LNCaP clone FGC (cell line): ENCODE data around the gene ACTL7B.

ENCODE experiments used
- DNase-seq: peaks from one replicate; pipeline ENCODE4 v3.0.0-alpha.2; 2011; ENCODE audit warnings: low read depth
- H3K4me3 ChIP-seq: 2 replicates; pipeline ENCODE4 v1.5.1; 2011; ENCODE audit warnings: mild to moderate bottlenecking, low read depth, low read length, control low read depth
- CTCF ChIP-seq: IDR thresholded peaks from 2 replicates; pipeline ENCODE4 v1.5.1; 2012; ENCODE audit warnings: mild to moderate bottlenecking; ENCODE audit not compliant: control insufficient read depth, insufficient read depth; ENCODE audit errors: extremely low read depth

The ACTL7B gene

GRCh38 chr9:108836781-108837180 lies 19.0 kb downstream of the ACTL7B start:
- no peak for TF ChIP-seq CTCF
- no peak for DNase-seq
- no peak overlapping the region for H3K4me3 ChIP-seq

- no peak for DNase-seq
- no peak overlapping the region for H3K4me3 ChIP-seq
- TF ChIP-seq CTCF: no peak
These were observed 19.5 kb downstream of the ACTL7B start for GRCh38 chr9:108836319-108836718.

GRCh38 chr9:108835831-108836230 lies 20.0 kb downstream of the ACTL7B start:
- DNase-seq: no peak
- no peak overlapping the region for H3K4me3 ChIP-seq

GRCh38 chr9:108834959-108835665 lies 20.7 kb downstream of the ACTL7B start:
- DNase-seq: no peak
- no peak for TF ChIP-seq CTCF
- H3K4me3 ChIP-seq: no peak overlapping the region

More at GRCh38 chr9:108835831-108836230, 20.0 kb downstream of the ACTL7B start:
- no peak for TF ChIP-seq CTCF

GRCh38 chr9:108832179-108832500 lies 23.6 kb downstream of the ACTL7B start:
- TF ChIP-seq CTCF: no peak
- H3K4me3 ChIP-seq: no peak overlapping the region
- no peak for DNase-seq

GRCh38 chr9:108831496-108832178 lies 24.1 kb downstream of the ACTL7B start:
- no peak overlapping the region for H3K4me3 ChIP-seq
- TF ChIP-seq CTCF: no peak
- DNase-seq: no peak

- no peak for TF ChIP-seq CTCF
- no peak overlapping the region for H3K4me3 ChIP-seq
- no peak for DNase-seq
These were observed 25.5 kb downstream of the ACTL7B start for GRCh38 chr9:108830272-108830671.
